Type B pancreatic cell (in vitro differentiated cells): Measurements from ENCODE around the gene PHAF1. TPM values are rescaled to one million over a fixed set of nuclear protein-coding genes. Genes with fewer than 3 reads are reported as not detected.

Source experiments
- DNase-seq: peaks from one replicate; pipeline ENCODE4 v3.0.0; 2021; ENCODE audit warnings: mixed read lengths; ENCODE audit not compliant: unreplicated experiment; ENCODE audit errors: extremely low spot score
- H3K27ac Mint-ChIP-seq: 2 replicates; pipeline ENCODE4 v1.8.0; 2021; ENCODE audit warnings: mild to moderate bottlenecking, mixed read lengths
- H3K27me3 Mint-ChIP-seq: 2 replicates; pipeline ENCODE4 v1.8.0; 2021; ENCODE audit warnings: mixed read lengths
- H3K36me3 Mint-ChIP-seq: 2 replicates; pipeline ENCODE4 v1.8.0; 2021; ENCODE audit warnings: mixed read lengths
- H3K4me1 Mint-ChIP-seq: one replicate; pipeline ENCODE4 v1.8.0; 2021; ENCODE audit warnings: mixed read lengths; ENCODE audit not compliant: unreplicated experiment
- H3K4me3 Mint-ChIP-seq: 2 replicates; pipeline ENCODE4 v1.8.0; 2021; ENCODE audit warnings: mild to moderate bottlenecking, mixed read lengths
- H3K9me3 Mint-ChIP-seq: 2 replicates; pipeline ENCODE4 v1.8.0; 2021; ENCODE audit warnings: mixed read lengths
- total RNA-seq: library from RNA; stranded (reverse); gene quantifications from 2 replicates; pipeline ENCODE4 v1.2.1, GENCODE V29; 2021; ENCODE audit warnings: low replicate concordance
- TF ChIP-seq, protein P1 (sequence below): fragments of 200-600 bp; sonication (generic); conservative IDR thresholded peaks from 2 replicates; pipeline ENCODE4 v1.5.0; 2021; ENCODE audit warnings: antibody characterized with exemption, mild to moderate bottlenecking

Gene PHAF1
- total RNA-seq, 1 donor from 2014 or later, result 22.8 TPM

GRCh38 chr16:67141391-67141790 lies 31.6 kb downstream of the PHAF1 start:
- peaks cover 29% of the 10 kb centered on the region for H3K36me3 Mint-ChIP-seq
- H3K27ac Mint-ChIP-seq, result no peak overlapping the region
- no peaks in the 10 kb centered on the region for H3K4me1 Mint-ChIP-seq

GRCh38 chr16:67142342-67142741 lies 32.6 kb downstream of the PHAF1 start:
- H3K27ac Mint-ChIP-seq, result no peak overlapping the region
- DNase-seq, result no peak
- H3K9me3 Mint-ChIP-seq, result no peaks in the 10 kb centered on the region
- H3K27me3 Mint-ChIP-seq, result no peaks in the 10 kb centered on the region
- TF ChIP-seq, protein P1, sequence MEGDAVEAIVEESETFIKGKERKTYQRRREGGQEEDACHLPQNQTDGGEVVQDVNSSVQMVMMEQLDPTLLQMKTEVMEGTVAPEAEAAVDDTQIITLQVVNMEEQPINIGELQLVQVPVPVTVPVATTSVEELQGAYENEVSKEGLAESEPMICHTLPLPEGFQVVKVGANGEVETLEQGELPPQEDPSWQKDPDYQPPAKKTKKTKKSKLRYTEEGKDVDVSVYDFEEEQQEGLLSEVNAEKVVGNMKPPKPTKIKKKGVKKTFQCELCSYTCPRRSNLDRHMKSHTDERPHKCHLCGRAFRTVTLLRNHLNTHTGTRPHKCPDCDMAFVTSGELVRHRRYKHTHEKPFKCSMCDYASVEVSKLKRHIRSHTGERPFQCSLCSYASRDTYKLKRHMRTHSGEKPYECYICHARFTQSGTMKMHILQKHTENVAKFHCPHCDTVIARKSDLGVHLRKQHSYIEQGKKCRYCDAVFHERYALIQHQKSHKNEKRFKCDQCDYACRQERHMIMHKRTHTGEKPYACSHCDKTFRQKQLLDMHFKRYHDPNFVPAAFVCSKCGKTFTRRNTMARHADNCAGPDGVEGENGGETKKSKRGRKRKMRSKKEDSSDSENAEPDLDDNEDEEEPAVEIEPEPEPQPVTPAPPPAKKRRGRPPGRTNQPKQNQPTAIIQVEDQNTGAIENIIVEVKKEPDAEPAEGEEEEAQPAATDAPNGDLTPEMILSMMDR, result no peak
- H3K36me3 Mint-ChIP-seq, result peaks cover 29% of the 10 kb centered on the region
- no peaks in the 10 kb centered on the region for H3K4me1 Mint-ChIP-seq
- no peak overlapping the region for H3K4me3 Mint-ChIP-seq

More at GRCh38 chr16:67141391-67141790, 31.6 kb downstream of the PHAF1 start:
- H3K4me3 Mint-ChIP-seq, result no peak overlapping the region
- TF ChIP-seq, protein P1, result no peak
- no peaks in the 10 kb centered on the region for H3K27me3 Mint-ChIP-seq
- no peaks in the 10 kb centered on the region for H3K9me3 Mint-ChIP-seq
- DNase-seq, result no peak

- Mint-ChIP-seq H3K36me3 (peaks cover 28% of the 10 kb centered on the region), H3K27me3 (peaks cover 6% of the 10 kb centered on the region), H3K4me3 (no peak overlapping the region), H3K9me3 (no peaks in the 10 kb centered on the region), H3K4me1 (no peaks in the 10 kb centered on the region), H3K27ac (no peak overlapping the region)
- no peak for DNase-seq
- TF ChIP-seq, protein P1, result no peak
Observed at GRCh38 chr16:67144943-67145342, 35.2 kb downstream of the PHAF1 start.

DNA sequence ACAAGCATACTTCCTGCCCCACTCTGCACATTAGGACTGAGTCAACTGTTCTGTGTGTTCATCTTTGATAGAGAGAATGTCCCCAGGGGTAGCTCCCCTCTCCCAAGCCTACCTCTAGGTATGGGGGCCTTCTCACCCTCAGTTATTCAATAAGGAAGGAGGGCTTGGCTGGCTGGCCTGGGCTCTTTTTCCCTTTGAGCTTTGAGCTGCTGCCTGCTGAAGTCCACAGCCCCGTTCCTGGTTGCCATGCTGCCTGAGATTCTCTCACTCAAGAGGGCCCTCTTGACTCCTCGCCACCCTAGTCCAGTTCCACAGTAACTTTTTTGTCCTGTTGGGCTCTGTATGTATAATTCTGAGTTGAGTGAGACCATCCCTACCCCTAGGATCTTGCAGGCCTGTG lies 36.0 kb downstream of the PHAF1 start:
- TF ChIP-seq, protein P1, result no peak
- Mint-ChIP-seq H3K4me1 (no peaks in the 10 kb centered on the region), H3K27ac (no peak overlapping the region), H3K9me3 (no peaks in the 10 kb centered on the region), H3K27me3 (peaks cover 6% of the 10 kb centered on the region), H3K36me3 (peaks cover 28% of the 10 kb centered on the region), H3K4me3 (no peak overlapping the region)
- no peak for DNase-seq

GRCh38 chr16:67146523-67147357 lies 37.0 kb downstream of the PHAF1 start:
- peaks cover 23% of the 10 kb centered on the region for H3K36me3 Mint-ChIP-seq
- no peaks in the 10 kb centered on the region for H3K9me3 Mint-ChIP-seq
- H3K4me1 Mint-ChIP-seq, result no peaks in the 10 kb centered on the region
- H3K4me3 Mint-ChIP-seq, result no peak overlapping the region
- DNase-seq, result no peak
- peaks cover 16% of the 10 kb centered on the region for H3K27me3 Mint-ChIP-seq
- TF ChIP-seq, protein P1, result no peak
- no peak overlapping the region for H3K27ac Mint-ChIP-seq
